Esophagus mucosa (tissue), 1 donor: ENCODE measurements around the gene SPOCK1. TPM values are rescaled to one million over a fixed set of nuclear protein-coding genes. Genes with fewer than 3 reads are reported as not detected.

Experiments used
- ATAC-seq: fragments of 200-7000 bp; cut with Tn5 transposase; one replicate; pipeline ENCODE4 v1.9.1; 2020
- total RNA-seq: library from RNA; stranded (reverse); gene quantifications from one replicate; pipeline ENCODE4 v1.2.4, GENCODE V29; 2023
- donor health status: DM: yes; HTN: yes; CAD: no.

SPOCK1 gene
- total RNA-seq, 1 donor from 2014 or later: 0.48 TPM

DNA sequence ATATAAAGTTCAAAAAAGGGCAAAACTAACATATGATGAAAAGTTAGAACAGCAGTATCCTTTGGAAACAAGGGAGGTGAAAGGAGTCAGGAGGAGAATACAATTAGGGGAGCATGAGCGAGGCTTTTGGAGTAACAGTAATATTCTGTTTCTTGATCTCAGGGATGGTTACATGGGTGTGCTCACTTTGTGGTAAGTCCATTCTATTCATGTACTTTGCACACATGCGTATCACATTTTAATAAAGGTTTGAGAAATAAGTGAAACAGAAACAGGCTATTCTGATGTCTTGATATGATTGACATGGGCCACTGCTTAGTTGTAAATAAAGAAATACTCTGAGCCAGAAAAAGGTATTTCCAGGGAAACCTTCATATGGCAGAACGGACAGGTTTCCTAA, 208.8 kb downstream of the SPOCK1 start:
- no peak for ATAC-seq

- no peak for ATAC-seq
These were observed 209.3 kb downstream of the SPOCK1 start for GRCh38 chr5:137289856-137290255.

DNA sequence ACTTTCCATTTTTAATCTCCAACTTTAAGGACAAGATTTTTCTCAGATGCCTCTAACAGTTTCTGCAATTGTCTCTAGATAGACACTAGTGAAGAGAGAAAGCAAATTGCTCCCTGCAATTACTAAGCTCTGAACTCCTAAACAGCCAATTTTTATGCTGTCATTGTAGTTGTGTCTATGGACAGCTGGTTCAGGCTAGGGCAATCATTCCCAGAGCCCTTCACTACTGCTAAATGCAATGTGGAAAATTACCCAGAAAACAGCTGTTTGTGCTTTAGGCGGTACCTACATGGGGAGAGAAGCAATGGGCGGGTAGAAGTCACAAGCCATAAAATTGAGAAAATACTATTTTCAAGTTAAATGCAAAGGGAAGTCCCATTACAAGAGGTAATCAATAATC, 211.6 kb downstream of the SPOCK1 start:
- no peak for ATAC-seq

DNA sequence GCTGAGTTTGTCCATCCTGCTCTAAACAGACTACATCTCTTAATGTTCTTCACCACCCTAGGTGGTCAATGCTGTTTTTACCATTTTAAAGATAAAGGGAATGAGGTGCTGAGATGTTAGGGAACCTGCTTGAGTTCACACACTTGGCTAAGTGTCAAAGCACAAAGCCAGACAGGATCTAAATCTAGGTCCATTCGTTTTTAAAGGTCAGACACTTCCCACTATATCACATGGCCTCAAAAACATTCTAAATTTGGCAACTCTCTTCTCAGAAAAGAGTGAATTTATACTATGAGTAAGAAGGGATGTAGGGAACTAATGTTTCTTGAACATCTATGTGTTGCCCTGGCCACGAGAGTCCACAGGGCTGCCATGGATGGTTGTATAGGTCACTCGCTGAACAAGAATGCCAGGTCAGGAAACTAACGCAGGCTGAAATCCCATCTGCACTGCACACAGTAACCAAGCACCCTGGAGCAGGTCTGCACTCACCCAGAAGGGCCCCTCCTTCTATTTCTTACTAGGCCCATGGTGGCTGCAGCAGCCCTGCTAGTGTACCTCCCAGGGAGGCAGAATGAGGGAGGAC, 213.0 kb downstream of the SPOCK1 start:
- ATAC-seq: no peak

- no peak for ATAC-seq
These were observed 215.3 kb downstream of the SPOCK1 start for GRCh38 chr5:137283801-137284200.

- ATAC-seq: no peak
These were observed 216.9 kb downstream of the SPOCK1 start for GRCh38 chr5:137282216-137282615.

GRCh38 chr5:137281201-137281600, 217.9 kb downstream of the SPOCK1 start:
- ATAC-seq: no peak

GRCh38 chr5:137280656-137281055, 218.5 kb downstream of the SPOCK1 start:
- no peak for ATAC-seq

GRCh38 chr5:137279521-137280231, 219.4 kb downstream of the SPOCK1 start:
- no peak for ATAC-seq

GRCh38 chr5:137278476-137278875, 220.7 kb downstream of the SPOCK1 start:
- ATAC-seq: no peak

GRCh38 chr5:137275083-137275482, 224.0 kb downstream of the SPOCK1 start:
- ATAC-seq: no peak

DNA sequence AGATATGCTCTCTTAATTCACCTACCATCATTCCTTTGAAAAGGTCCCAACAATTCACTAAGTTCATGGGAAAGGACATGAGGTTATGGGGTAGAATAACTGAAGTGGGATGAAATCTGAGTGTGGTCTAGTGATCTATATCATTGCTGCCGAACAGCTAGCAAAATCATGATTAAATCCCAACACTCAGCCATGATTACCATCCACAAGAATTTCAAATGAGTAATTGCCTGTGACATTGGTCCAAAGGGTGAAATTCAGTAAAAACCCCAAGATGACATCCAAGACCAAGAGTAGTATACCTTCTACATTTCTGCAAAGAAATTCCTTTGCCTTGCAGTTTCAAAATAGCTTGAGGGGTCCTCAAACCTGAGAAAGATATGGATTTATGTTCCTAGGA, 225.6 kb downstream of the SPOCK1 start:
- no peak for ATAC-seq

DNA sequence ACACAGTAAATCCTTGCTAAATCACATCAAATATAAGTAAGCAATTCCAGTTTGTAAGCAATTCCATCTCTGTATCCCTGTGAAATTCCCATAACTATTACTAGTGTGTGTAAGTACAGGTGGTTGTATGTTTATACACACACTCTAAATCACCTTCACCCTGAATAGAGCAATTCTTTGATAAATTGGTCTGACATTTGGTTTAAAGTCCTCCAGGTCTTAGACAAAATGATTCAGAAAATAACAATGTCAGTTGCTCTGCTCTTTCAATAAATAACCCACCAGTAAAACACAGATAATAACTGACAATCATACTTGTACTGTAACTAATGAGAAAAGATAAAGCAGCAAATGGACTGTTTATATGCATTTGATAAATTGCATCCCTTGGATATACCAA, 226.3 kb downstream of the SPOCK1 start:
- no peak for ATAC-seq

GRCh38 chr5:137269946-137270345, 229.2 kb downstream of the SPOCK1 start:
- ATAC-seq: no peak

GRCh38 chr5:137269274-137269673, 229.9 kb downstream of the SPOCK1 start:
- no peak for ATAC-seq

- ATAC-seq: no peak
These were observed 230.5 kb downstream of the SPOCK1 start for GRCh38 chr5:137268646-137269045.

DNA sequence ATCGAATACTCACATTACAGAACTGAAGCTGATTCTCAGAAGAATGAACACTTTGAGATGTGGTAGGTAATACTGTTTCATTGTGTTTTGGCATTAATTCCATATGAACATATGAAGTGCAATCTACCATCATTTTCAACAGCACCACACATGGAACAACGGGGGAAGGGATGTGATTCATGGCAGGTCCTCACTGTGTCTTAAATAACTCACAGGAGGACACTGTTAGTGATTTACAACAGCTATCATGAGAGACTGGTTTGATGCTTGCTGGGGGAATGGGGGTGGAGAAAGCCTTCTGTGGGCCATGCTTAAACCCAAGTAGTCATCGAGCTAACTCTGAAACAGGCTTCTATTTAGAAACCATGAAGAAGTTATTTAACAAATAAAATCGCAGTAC, 232.9 kb downstream of the SPOCK1 start:
- ATAC-seq: no peak

- no peak for ATAC-seq
These were observed 233.7 kb downstream of the SPOCK1 start for GRCh38 chr5:137265457-137265856.

DNA sequence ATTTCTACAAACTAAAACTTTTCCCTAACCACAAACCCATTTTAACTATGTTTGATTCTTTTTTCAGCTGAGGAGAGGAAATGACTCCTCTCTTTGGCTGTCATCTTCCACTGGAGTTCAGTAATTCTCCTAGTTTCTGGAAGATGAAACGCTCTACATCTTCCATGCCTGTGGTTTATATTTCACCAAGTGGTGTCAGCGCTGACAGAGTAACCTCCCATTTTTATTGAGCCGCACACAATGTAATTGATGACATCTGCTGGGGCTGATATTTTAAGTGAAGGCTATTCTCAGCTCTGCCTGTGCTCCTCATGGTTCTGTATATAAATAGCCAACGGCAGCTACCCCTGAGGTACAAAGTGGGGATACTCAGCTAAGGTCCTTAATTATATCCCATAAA, 234.6 kb downstream of the SPOCK1 start:
- no peak for ATAC-seq

- ATAC-seq: no peak
These were observed 235.1 kb downstream of the SPOCK1 start for GRCh38 chr5:137264041-137264440.

- no peak for ATAC-seq
These were observed 235.6 kb downstream of the SPOCK1 start for GRCh38 chr5:137263371-137264005.

DNA sequence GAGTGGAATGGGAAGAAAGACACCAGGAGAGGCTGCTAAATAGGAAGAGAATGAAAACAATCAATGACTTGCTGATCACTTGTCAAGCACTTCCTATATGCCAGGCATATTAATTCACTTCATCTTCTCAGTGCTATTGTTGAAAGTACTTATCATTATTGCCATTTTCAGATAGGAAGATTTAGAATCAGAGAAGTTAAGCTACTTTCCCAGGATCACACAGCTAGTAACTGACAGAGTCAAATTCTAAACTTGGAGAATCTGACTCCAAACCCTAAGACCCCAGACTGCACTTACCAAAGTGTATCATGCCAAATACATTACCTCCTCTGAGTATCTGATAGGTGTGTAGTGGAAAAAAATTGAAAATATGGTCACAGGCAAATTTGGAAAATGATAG, 236.3 kb downstream of the SPOCK1 start:
- no peak for ATAC-seq

DNA sequence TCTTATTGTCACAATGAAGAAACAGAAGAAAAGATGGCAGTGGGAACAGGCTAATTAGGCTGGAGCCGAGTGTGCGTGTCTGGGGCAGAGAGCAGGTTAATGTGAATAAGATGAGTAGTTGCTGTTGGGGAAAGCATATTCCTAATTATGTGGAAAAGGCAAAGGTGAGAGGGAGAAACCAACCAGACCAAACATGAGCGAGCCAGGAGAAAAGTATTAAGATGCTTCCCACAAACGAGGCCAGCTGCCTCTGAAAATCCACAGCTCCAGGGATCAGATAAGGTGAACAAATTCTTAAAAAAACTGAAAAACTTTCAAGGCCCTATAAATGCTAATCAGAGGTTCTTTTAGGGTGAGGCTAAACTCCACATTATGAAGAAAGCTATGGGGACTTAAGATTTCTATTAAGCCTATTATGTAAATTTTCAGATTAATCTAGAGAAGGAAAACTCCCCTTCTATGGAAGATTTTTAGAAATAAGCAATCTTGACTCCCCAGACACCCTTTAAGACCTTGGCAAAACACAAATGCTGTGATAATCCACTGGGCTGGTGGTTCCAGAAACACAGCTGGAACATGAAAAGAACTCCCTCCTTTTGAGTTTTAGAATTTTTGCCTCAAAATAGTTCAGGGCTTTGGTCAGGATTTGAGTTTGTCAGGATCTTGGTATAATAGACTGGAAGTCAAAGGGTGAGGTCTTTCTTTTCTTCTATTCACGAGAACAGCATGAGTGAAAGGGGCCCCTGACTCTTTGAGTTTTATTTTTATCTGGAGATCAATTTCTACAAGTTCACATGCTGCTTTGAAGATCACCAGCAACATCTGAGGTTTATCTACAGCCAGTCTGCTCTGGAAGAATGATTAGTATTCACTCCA, 238.1 kb downstream of the SPOCK1 start:
- no peak for ATAC-seq
